Measurements from ENCODE around the gene EI24. TPM values are rescaled to one million over a fixed set of nuclear protein-coding genes. Genes with fewer than 3 reads are reported as not detected.

Gene EI24
- total and polyA plus RNA-seq, 9 of the 15 experiments (the other 6 are each of a cell fraction or from before 2014, with no cell fraction given), result 50.4 to 260 (median 168) TPM

- TF ChIP-seq POLR2A (conservative IDR thresholded peaks at IDR 0.05) (peak; percentile 52), ZNF696 (CRISPR knock-in tag; conservative IDR thresholded peaks at IDR 0.05) (no peak), TAL1 (IDR thresholded peaks at IDR 0.05) (0 out of 2 replicates have a peak, but pooled peaks have one; percentile 4), PHTF2 (CRISPR knock-in tag; IDR thresholded peaks at IDR 0.05) (no peak), ARID2 (IDR thresholded peaks at IDR 0.05) (peak; percentile 52; the same call in 1 of the 2 replicates), BHLHE40 (IDR thresholded peaks at IDR 0.05; ENCODE audit: low read length) (0 out of 2 replicates have a peak, but pooled peaks have one; percentile 6), NFRKB (IDR thresholded peaks at IDR 0.05; ENCODE audit: low read depth) (peak; percentile 26; the same call in 1 of the 2 replicates), KLF1 (tag; IDR thresholded peaks at IDR 0.05) (0 out of 2 replicates have a peak, but pooled peaks have one; percentile 22), SMAD2 (IDR thresholded peaks at IDR 0.05; ENCODE audit: low read depth, low read length) (no peak), THAP7 (CRISPR knock-in tag; IDR thresholded peaks at IDR 0.05) (peak; percentile 74; the same call in 1 of the 2 replicates), DPF2 (IDR thresholded peaks at IDR 0.05) (peak; percentile 52; the same call in 1 of the 2 replicates), ELF4 (CRISPR knock-in tag; IDR thresholded peaks at IDR 0.05) (peak; percentile 51; the same call in 1 of the 2 replicates), MCM7 (IDR thresholded peaks at IDR 0.05) (0 out of 4 replicates have a peak, but pooled peaks of 1 of the 2 experiments have one; percentile 59), CSDE1 (IDR thresholded peaks at IDR 0.05) (0 out of 4 replicates have a peak, but pooled peaks of 1 of the 2 experiments have one; percentile 43), ZEB2 (IDR thresholded peaks at IDR 0.05) (0 out of 2 replicates have a peak, but pooled peaks have one; percentile 41), ZNF253 (CRISPR knock-in tag; conservative IDR thresholded peaks at IDR 0.05) (no peak), PHB2 (IDR thresholded peaks at IDR 0.05; ENCODE audit: low read depth) (peak; percentile 59; the same call in 1 of the 2 replicates), SMARCA5 (IDR thresholded peaks at IDR 0.05) (peak; percentile 80; the same call in 1 of the 2 replicates), MYC (IDR thresholded peaks at IDR 0.05; ENCODE audit: low read depth, low read length) (no peak), MYC (CRISPR knock-in tag; IDR thresholded peaks at IDR 0.05; ENCODE audit: borderline replicate concordance, low read depth) (0 out of 2 replicates have a peak, but pooled peaks have one; percentile 38)
- TF ChIP-seq, protein P1, sequence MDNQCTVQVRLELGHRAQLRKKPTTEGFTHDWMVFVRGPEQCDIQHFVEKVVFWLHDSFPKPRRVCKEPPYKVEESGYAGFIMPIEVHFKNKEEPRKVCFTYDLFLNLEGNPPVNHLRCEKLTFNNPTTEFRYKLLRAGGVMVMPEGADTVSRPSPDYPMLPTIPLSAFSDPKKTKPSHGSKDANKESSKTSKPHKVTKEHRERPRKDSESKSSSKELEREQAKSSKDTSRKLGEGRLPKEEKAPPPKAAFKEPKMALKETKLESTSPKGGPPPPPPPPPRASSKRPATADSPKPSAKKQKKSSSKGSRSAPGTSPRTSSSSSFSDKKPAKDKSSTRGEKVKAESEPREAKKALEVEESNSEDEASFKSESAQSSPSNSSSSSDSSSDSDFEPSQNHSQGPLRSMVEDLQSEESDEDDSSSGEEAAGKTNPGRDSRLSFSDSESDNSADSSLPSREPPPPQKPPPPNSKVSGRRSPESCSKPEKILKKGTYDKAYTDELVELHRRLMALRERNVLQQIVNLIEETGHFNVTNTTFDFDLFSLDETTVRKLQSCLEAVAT (IDR thresholded peaks at IDR 0.05), result peak; percentile 73 to 80; a peak in 3 of 4 replicates
- TF ChIP-seq, protein P2, sequence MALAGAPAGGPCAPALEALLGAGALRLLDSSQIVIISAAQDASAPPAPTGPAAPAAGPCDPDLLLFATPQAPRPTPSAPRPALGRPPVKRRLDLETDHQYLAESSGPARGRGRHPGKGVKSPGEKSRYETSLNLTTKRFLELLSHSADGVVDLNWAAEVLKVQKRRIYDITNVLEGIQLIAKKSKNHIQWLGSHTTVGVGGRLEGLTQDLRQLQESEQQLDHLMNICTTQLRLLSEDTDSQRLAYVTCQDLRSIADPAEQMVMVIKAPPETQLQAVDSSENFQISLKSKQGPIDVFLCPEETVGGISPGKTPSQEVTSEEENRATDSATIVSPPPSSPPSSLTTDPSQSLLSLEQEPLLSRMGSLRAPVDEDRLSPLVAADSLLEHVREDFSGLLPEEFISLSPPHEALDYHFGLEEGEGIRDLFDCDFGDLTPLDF (CRISPR knock-in tag; IDR thresholded peaks at IDR 0.05), result no peak
- TF ChIP-seq, protein P3, sequence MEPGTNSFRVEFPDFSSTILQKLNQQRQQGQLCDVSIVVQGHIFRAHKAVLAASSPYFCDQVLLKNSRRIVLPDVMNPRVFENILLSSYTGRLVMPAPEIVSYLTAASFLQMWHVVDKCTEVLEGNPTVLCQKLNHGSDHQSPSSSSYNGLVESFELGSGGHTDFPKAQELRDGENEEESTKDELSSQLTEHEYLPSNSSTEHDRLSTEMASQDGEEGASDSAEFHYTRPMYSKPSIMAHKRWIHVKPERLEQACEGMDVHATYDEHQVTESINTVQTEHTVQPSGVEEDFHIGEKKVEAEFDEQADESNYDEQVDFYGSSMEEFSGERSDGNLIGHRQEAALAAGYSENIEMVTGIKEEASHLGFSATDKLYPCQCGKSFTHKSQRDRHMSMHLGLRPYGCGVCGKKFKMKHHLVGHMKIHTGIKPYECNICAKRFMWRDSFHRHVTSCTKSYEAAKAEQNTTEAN (CRISPR knock-in tag; IDR thresholded peaks at IDR 0.05), result no peak
- TF ChIP-seq, protein P4, sequence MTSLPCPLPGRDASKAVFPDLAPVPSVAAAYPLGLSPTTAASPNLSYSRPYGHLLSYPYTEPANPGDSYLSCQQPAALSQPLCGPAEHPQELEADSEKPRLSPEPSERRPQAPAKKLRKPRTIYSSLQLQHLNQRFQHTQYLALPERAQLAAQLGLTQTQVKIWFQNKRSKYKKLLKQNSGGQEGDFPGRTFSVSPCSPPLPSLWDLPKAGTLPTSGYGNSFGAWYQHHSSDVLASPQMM (CRISPR knock-in tag; IDR thresholded peaks at IDR 0.05), result 0 out of 2 replicates have a peak, but pooled peaks have one; percentile 47
These were observed 24.0 kb downstream of the EI24 start (continued) for GRCh38 chr11:125593114-125593820.
